H1 (cell line): ENCODE measurements around the gene MYO18A. TPM values are rescaled to one million over a fixed set of nuclear protein-coding genes. Genes with fewer than 3 reads are reported as not detected.
A peak's percentile ranks its signal among the peaks of the same experiment; 100 is the strongest.

Experiments
- CTCF ChIA-PET: fragments of 300-600 bp; sonication (Branson Sonifier 250); formaldehyde crosslinking; loops from one replicate; lab custom pipeline; 2021; ENCODE audit not compliant: partially characterized antibody; lab: Charles Lee
- POLR2A ChIA-PET: fragments of 300-600 bp; sonication (Branson Sonifier 250); formaldehyde crosslinking; loops from one replicate; lab custom pipeline; 2021; ENCODE audit warnings: inconsistent platforms; ENCODE audit not compliant: partially characterized antibody; lab: Charles Lee
- DNase-seq, 2 experiments: peaks; one replicate each; pipeline versions ENCODE4 v3.0.0 to v3.0.0-alpha.2; 2010 to 2022; ENCODE audit warnings: low spot score in 2 of 2, low read depth in 1 of 2, mixed read lengths in 1 of 2
- FAIRE-seq: peaks from 2 replicates; lab custom pipeline; 2011; peaks lifted over from hg19 to GRCh38; lab: Jason Lieb, UNC
- H2AFZ ChIP-seq: 2 replicates; pipeline ENCODE4 v1.8.1; 2012; ENCODE audit warnings: low read length, inconsistent platforms
- H2AK5ac ChIP-seq: 2 replicates; pipeline ENCODE4 v1.6.1; 2013; ENCODE audit warnings: low read depth, low read length
- H2BK120ac ChIP-seq: replicated peaks from 2 replicates; pipeline ENCODE3; 2013; ENCODE audit warnings: low read depth, low read length, inconsistent platforms
- H2BK12ac ChIP-seq: 2 replicates; pipeline ENCODE4 v1.6.1; 2013; ENCODE audit warnings: low read depth, low read length
- H2BK15ac ChIP-seq: 2 replicates; pipeline ENCODE4 v1.6.1; 2013; ENCODE audit warnings: low read length
- H2BK20ac ChIP-seq: 2 replicates; pipeline ENCODE4 v1.6.1; 2013; ENCODE audit warnings: low read length
- H2BK5ac ChIP-seq: 2 replicates; pipeline ENCODE4 v1.6.1; 2013; ENCODE audit warnings: low read depth, low read length
- H3K14ac ChIP-seq: 2 replicates; pipeline ENCODE4 v1.6.1; 2013; ENCODE audit warnings: inconsistent platforms; ENCODE audit not compliant: insufficient read length
- H3K18ac ChIP-seq: 2 replicates; pipeline ENCODE4 v1.6.1; 2013; ENCODE audit warnings: low read length; ENCODE audit errors: extremely low read depth
- H3K23ac ChIP-seq: 2 replicates; pipeline ENCODE4 v1.6.1; 2013; ENCODE audit warnings: inconsistent platforms; ENCODE audit not compliant: insufficient read length
- H3K23me2 ChIP-seq: 2 replicates; pipeline ENCODE4 v1.6.1; 2013; ENCODE audit warnings: low read depth, low read length
- H3K27ac ChIP-seq: 2 replicates; pipeline ENCODE4 v1.6.1; 2011; ENCODE audit warnings: low read depth, low read length, inconsistent platforms
- H3K27me3 ChIP-seq, 4 experiments: replicated peaks in 1 of 4; 1 replicate in 1 of 4; 2 replicates in 3 of 4; pipeline versions ENCODE4 v1.6.1 to v1.8.1; 2011 to 2013; ENCODE audit warnings: low read length in 3 of 4, mild to moderate bottlenecking in 3 of 4, inconsistent platforms in 2 of 4, mixed read lengths in 2 of 4, moderate library complexity in 1 of 4; ENCODE audit not compliant: control insufficient read depth in 3 of 4, insufficient read depth in 3 of 4; ENCODE audit errors: extremely low read depth in 1 of 4
- H3K36me3 ChIP-seq, 4 experiments: 2 replicates each; pipeline versions ENCODE4 v1.6.1 to v1.8.1; 2011 to 2013; ENCODE audit warnings: mild to moderate bottlenecking in 4 of 4, low read length in 3 of 4, moderate library complexity in 2 of 4, control low read depth in 1 of 4, inconsistent platforms in 1 of 4; ENCODE audit not compliant: insufficient read depth in 4 of 4, control insufficient read depth in 2 of 4
- H3K4ac ChIP-seq: replicated peaks from 2 replicates; pipeline ENCODE3; 2013; ENCODE audit warnings: low read length, low read depth, mixed read lengths, inconsistent platforms; ENCODE audit not compliant: insufficient read length
- H3K4me1 ChIP-seq, 4 experiments: replicated peaks in 1 of 4; 1 replicate in 1 of 4; 2 replicates in 3 of 4; pipeline versions ENCODE4 v1.6.1 to v1.8.1; 2011 to 2013; ENCODE audit warnings: low read length in 3 of 4, inconsistent platforms in 2 of 4, mixed read lengths in 1 of 4; ENCODE audit not compliant: insufficient read depth in 4 of 4, control insufficient read depth in 3 of 4
- H3K4me2 ChIP-seq, 2 experiments: 2 replicates each; pipeline versions ENCODE4 v1.6.1 to v1.8.1; 2011 to 2013; ENCODE audit warnings: low read depth in 2 of 2, low read length in 2 of 2, control low read depth in 1 of 2, inconsistent platforms in 1 of 2, mild to moderate bottlenecking in 1 of 2; ENCODE audit not compliant: insufficient read depth in 1 of 2
- H3K4me3 ChIP-seq, 4 experiments: fragments of 200-600, 300-600 bp in 1 of 4; sonication (generic), shearing (Covaris generic), sonication (Bioruptor Twin) in 1 of 4; 2 replicates each; pipeline versions ENCODE4 v1.5.1 to v1.8.1; 2011 to 2016; ENCODE audit warnings: low read length in 4 of 4, low read depth in 3 of 4, control low read depth in 2 of 4, inconsistent platforms in 2 of 4, mild to moderate bottlenecking in 2 of 4, mixed read lengths in 1 of 4, moderate library complexity in 1 of 4; ENCODE audit not compliant: insufficient read depth in 2 of 4; ENCODE audit errors: extremely low read depth in 1 of 4
- H3K56ac ChIP-seq: replicated peaks from 2 replicates; pipeline ENCODE3; 2013; ENCODE audit warnings: low read depth, mild to moderate bottlenecking, mixed read lengths, low read length, inconsistent platforms; ENCODE audit not compliant: insufficient read length
- H3K79me1 ChIP-seq: 2 replicates; pipeline ENCODE4 v1.6.1; 2013; ENCODE audit warnings: low read depth, low read length, control low read depth
- H3K79me2 ChIP-seq, 2 experiments: 2 replicates each; pipeline versions ENCODE4 v1.6.1 to v1.8.1; 2012 to 2013; ENCODE audit warnings: low read length in 2 of 2, mild to moderate bottlenecking in 2 of 2, inconsistent platforms in 1 of 2; ENCODE audit not compliant: insufficient read depth in 2 of 2, control insufficient read depth in 1 of 2
- H3K9ac ChIP-seq, 4 experiments: replicated peaks in 1 of 4; 1 replicate in 1 of 4; 2 replicates in 3 of 4; pipeline versions ENCODE4 v1.6.1 to v1.8.1; 2011 to 2013; ENCODE audit warnings: low read depth in 3 of 4, low read length in 3 of 4, control low read depth in 2 of 4, mild to moderate bottlenecking in 2 of 4, moderate library complexity in 2 of 4, inconsistent platforms in 1 of 4; ENCODE audit errors: extremely low read depth in 1 of 4
- H3K9me3 ChIP-seq, 2 experiments: 2 replicates each; pipeline versions ENCODE4 v1.6.1 to v1.8.1; 2012 to 2013; ENCODE audit warnings: mild to moderate bottlenecking in 2 of 2, moderate library complexity in 2 of 2, control low read depth in 1 of 2, inconsistent platforms in 1 of 2, low read depth in 1 of 2, low read length in 1 of 2, mixed read lengths in 1 of 2; ENCODE audit not compliant: insufficient read depth in 2 of 2
- H4K20me1 ChIP-seq, 2 experiments: replicated peaks in 1 of 2; 2 replicates each; pipeline versions ENCODE3 to v1.8.1; 2011 to 2013; ENCODE audit warnings: inconsistent platforms in 2 of 2, low read length in 2 of 2, mild to moderate bottlenecking in 1 of 2; ENCODE audit not compliant: insufficient read depth in 2 of 2, control insufficient read depth in 1 of 2
- H4K5ac ChIP-seq: 2 replicates; pipeline ENCODE4 v1.6.1; 2013; ENCODE audit warnings: low read length, low read depth, mixed read lengths, inconsistent platforms; ENCODE audit not compliant: insufficient read length
- H4K8ac ChIP-seq: 2 replicates; pipeline ENCODE4 v1.8.0; 2013; ENCODE audit warnings: mild to moderate bottlenecking, moderate library complexity, low read length, inconsistent platforms; ENCODE audit not compliant: insufficient read depth; ENCODE audit errors: extremely low read depth
- H4K91ac ChIP-seq: replicated peaks from 2 replicates; pipeline ENCODE3; 2013; ENCODE audit warnings: low read length, mixed read lengths, inconsistent platforms; ENCODE audit not compliant: insufficient read length
- BRCA1 ChIP-seq: IDR thresholded peaks from 2 replicates; pipeline ENCODE4 v1.6.1; 2012; ENCODE audit warnings: low read depth, low read length, improper control_type of control experiment
- E2F6 ChIP-seq: IDR thresholded peaks from 2 replicates; pipeline ENCODE4 v1.6.1; 2012; ENCODE audit warnings: inconsistent platforms
- WGBS, 2 experiments: shearing (Covaris generic) in 1 of 2; methylation state at CpG; one replicate each; pipeline versions ENCODE4 v1.1.6 to v1.1.7; 2013 to 2015; ENCODE audit warnings: low lambda C conversion rate in 2 of 2, mixed read lengths in 2 of 2, inconsistent platforms in 1 of 2, low coverage in 1 of 2, missing lambda C conversion rate in 1 of 2; ENCODE audit not compliant: insufficient replicate concordance in 2 of 2, insufficient coverage in 1 of 2, insufficient read length in 1 of 2; ENCODE audit errors: extremely low coverage in 1 of 2, missing lambda C conversion rate in 1 of 2; 5-methylcytosine and 5-hydroxymethylcytosine counted together
- polyA plus RNA-seq, 7 experiments: library from polyadenylated mRNA; depleted of rRNA in 3 of 7; stranded (reverse) in 5 of 7; unstranded in 2 of 7; fragments of >200 nt in 5 of 7; fragments of 200-250 nt in 2 of 7; gene quantifications; 1 replicate in 5 of 7; 2 replicates in 1 of 7; 4 replicates in 1 of 7; pipeline versions ENCODE4 v1.2.1 to v1.2.3, GENCODE V29; 2011 to 2013; ENCODE audit warnings: missing spikeins in 2 of 7, mixed read lengths in 2 of 7
- total RNA-seq: library from RNA; stranded (reverse); fragmentation: NEBNext Ultra II Directional; extraction: Animal tissue kit (Norgen Biotek cat#: 25700); gene quantifications from 2 replicates; pipeline ENCODE4 v1.2.1, GENCODE V29; 2021

Gene MYO18A
- total and polyA plus RNA-seq, 2 of the 8 experiments (the other 6 are each of a cell fraction or from before 2014, with no cell fraction given): 7.6 to 43.8 TPM

DNA sequence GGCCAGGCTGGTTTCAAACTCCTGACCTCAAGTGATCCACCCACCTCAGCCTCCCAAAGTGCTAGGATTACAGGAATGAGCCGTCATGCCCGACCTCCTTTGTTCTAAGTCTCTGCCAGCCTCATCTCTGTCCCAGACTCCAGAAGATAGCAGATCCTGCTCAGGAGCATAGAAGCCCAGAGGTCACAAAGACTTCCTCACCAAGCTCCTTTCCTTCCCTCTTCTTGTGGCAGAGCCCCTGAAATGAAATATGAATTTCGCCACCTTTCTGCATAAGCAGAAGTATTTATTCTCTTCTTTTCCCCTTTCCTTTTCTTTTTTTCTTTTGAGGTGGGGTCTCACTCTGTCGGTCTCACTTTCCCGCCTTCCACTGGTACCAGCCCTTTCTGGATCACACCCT lies 148.7 kb downstream of the MYO18A start:
- peak overlapping the region; percentile 22 for H3K4ac ChIP-seq
- H3K4me2 ChIP-seq: peak overlapping the region; percentile 53 to 72; a peak in 3 of 4 replicates
- POLR2A ChIA-PET: interaction anchor here (0.6 to 3.8 kb wide), 24 partner anchors 9 to 221 kb away, joined by 3 to 47 read pairs (median 5); partner anchors contain the start of gene PIPOX
- H3K79me1 ChIP-seq: no peaks in the 10 kb centered on the region
- H2AFZ ChIP-seq: no peak overlapping the region
- peak overlapping the region; percentile 92 for H4K91ac ChIP-seq
- H2BK15ac ChIP-seq: no peak overlapping the region
- peak overlapping the region; percentile 97 for H2BK12ac ChIP-seq
- peak overlapping the region; percentile 96 for H2BK120ac ChIP-seq
- H3K4me3 ChIP-seq: peak overlapping the region in 1 of 4 experiments; percentile 47; a peak in 2 of 8 replicates
- H3K23me2 ChIP-seq: peaks cover 4% of the 10 kb centered on the region; the same call in 1 of the 2 replicates
- no peak overlapping the region for H3K14ac ChIP-seq
- H2BK20ac ChIP-seq: peak overlapping the region; percentile 98
- 33% methylated on average over 5 of the region's 5 CpGs; no CpG with 5 or more reads in 1 of the 2 experiments for WGBS, 2 experiments
- H3K9ac ChIP-seq: no peak overlapping the region
- peaks cover 0 to 4% (median 0%) of the 10 kb centered on the region in 4 experiments; a peak in 1 of 8 replicates for H3K36me3 ChIP-seq
- peaks cover 9 to 29% (median 18%) of the 10 kb centered on the region in 4 experiments for H3K4me1 ChIP-seq
- peak overlapping the region; percentile 34 for H4K5ac ChIP-seq
- H4K20me1 ChIP-seq: no peaks in the 10 kb centered on the region
- no peak overlapping the region for H3K23ac ChIP-seq
- H3K56ac ChIP-seq: no peak overlapping the region
- no peak for FAIRE-seq
- H3K27ac ChIP-seq: peak overlapping the region; percentile 72; the same call in 1 of the 2 replicates
- H4K8ac ChIP-seq: no peak overlapping the region
- H3K79me2 ChIP-seq: no peaks in the 10 kb centered on the region
- H2BK5ac ChIP-seq: peak overlapping the region; percentile 98
- H3K27me3 ChIP-seq: no peaks in the 10 kb centered on the region
- H3K18ac ChIP-seq: peak overlapping the region; percentile 98
- peaks cover 5 to 6% of the 10 kb centered on the region in 2 experiments; a peak in 3 of 4 replicates for H3K9me3 ChIP-seq
- CTCF ChIA-PET: interaction anchor here (0.7 to 6.6 kb wide), 5 partner anchors 12 to 504 kb away, joined by 4 to 41 read pairs (median 5); no protein-coding TSS in a partner anchor
- TF ChIP-seq E2F6 (peak; percentile 89), BRCA1 (no peak)
- TF ChIP-seq, all 59 proteins: peak for 1
- DNase-seq: no peak
- H2AK5ac ChIP-seq: peak overlapping the region; percentile 15; the same call in 1 of the 2 replicates
